SK-N-SH (cell line): ENCODE results near the gene MAOB.

ENCODE experiments used
- EP300 ChIP-seq, 2 experiments: IDR thresholded peaks; 2 replicates each; pipeline versions ENCODE4 v1.4.0 to v1.6.1; 2012; ENCODE audit warnings: borderline replicate concordance in 1 of 2, low read depth in 1 of 2, low read length in 1 of 2
- POLR2AphosphoS5 ChIP-seq: IDR thresholded peaks from 2 replicates; pipeline ENCODE4 v1.6.1; 2012; ENCODE audit warnings: low read depth, low read length
- RAD21 ChIP-seq: IDR thresholded peaks from 2 replicates; pipeline ENCODE4 v1.6.1; 2012; ENCODE audit warnings: mild to moderate bottlenecking, low read length
- RFX5 ChIP-seq: IDR thresholded peaks from 2 replicates; pipeline ENCODE4 v1.6.1; 2012; ENCODE audit warnings: mild to moderate bottlenecking, improper control_type of control experiment, low read length
- YY1 ChIP-seq: IDR thresholded peaks from 2 replicates; pipeline ENCODE4 v1.4.0; 2012; ENCODE audit warnings: low read depth, mild to moderate bottlenecking
- TF ChIP-seq, protein P1 (sequence below): fragments of 200-600 bp; sonication (generic); IDR thresholded peaks from 2 replicates; pipeline ENCODE4 v1.6.1; 2017; ENCODE audit warnings: antibody characterized with exemption, mild to moderate bottlenecking, moderate library complexity
- TF ChIP-seq, protein P2 (sequence below): fragments of 150-350 bp; IDR thresholded peaks from 2 replicates; pipeline ENCODE4 v1.6.1; 2017; ENCODE audit warnings: antibody characterized with exemption, low read length, low read depth, borderline replicate concordance

DNA sequence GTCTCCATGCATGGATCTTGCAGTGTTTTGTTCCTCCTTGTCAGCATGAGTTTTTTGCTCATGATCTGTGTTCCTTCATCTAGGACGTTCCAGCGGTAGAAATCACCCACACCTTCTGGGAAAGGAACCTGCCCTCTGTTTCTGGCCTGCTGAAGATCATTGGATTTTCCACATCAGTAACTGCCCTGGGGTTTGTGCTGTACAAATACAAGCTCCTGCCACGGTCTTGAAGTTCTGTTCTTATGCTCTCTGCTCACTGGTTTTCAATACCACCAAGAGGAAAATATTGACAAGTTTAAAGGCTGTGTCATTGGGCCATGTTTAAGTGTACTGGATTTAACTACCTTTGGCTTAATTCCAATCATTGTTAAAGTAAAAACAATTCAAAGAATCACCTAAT, 138.0 kb downstream of the MAOB start:
- TF ChIP-seq RAD21, result no peak
- no peak for TF ChIP-seq RFX5
- TF ChIP-seq, protein P1, sequence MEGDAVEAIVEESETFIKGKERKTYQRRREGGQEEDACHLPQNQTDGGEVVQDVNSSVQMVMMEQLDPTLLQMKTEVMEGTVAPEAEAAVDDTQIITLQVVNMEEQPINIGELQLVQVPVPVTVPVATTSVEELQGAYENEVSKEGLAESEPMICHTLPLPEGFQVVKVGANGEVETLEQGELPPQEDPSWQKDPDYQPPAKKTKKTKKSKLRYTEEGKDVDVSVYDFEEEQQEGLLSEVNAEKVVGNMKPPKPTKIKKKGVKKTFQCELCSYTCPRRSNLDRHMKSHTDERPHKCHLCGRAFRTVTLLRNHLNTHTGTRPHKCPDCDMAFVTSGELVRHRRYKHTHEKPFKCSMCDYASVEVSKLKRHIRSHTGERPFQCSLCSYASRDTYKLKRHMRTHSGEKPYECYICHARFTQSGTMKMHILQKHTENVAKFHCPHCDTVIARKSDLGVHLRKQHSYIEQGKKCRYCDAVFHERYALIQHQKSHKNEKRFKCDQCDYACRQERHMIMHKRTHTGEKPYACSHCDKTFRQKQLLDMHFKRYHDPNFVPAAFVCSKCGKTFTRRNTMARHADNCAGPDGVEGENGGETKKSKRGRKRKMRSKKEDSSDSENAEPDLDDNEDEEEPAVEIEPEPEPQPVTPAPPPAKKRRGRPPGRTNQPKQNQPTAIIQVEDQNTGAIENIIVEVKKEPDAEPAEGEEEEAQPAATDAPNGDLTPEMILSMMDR, result no peak
- TF ChIP-seq YY1, result no peak
- TF ChIP-seq EP300 (IDR thresholded peaks at IDR 0.05; ENCODE audit: borderline replicate concordance in 1 of 2, low read depth in 1 of 2, low read length in 1 of 2), result no peak
- no peak for TF ChIP-seq POLR2AphosphoS5
- TF ChIP-seq, protein P2, sequence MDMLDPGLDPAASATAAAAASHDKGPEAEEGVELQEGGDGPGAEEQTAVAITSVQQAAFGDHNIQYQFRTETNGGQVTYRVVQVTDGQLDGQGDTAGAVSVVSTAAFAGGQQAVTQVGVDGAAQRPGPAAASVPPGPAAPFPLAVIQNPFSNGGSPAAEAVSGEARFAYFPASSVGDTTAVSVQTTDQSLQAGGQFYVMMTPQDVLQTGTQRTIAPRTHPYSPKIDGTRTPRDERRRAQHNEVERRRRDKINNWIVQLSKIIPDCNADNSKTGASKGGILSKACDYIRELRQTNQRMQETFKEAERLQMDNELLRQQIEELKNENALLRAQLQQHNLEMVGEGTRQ, result no peak
